H7 (cell line): ENCODE results near the gene MYLIP. TPM values are rescaled to one million over a fixed set of nuclear protein-coding genes. Genes with fewer than 3 reads are reported as not detected.

Experiments used
- DNase-seq: peaks from one replicate; pipeline ENCODE4 v3.0.0; 2012
- H3K27me3 ChIP-seq: 2 replicates; pipeline ENCODE4 v1.6.0; 2011; ENCODE audit warnings: mild to moderate bottlenecking, low read length; ENCODE audit not compliant: control insufficient read depth, insufficient read depth
- H3K36me3 ChIP-seq: replicated peaks from 2 replicates; pipeline ENCODE4 v1.5.1; 2011; ENCODE audit warnings: low read length; ENCODE audit not compliant: control insufficient read depth, insufficient read depth
- H3K4me3 ChIP-seq: 2 replicates; pipeline ENCODE4 v1.5.1; 2011; ENCODE audit warnings: low read depth, mild to moderate bottlenecking, control low read depth, low read length, moderate library complexity; ENCODE audit not compliant: insufficient read depth
- total RNA-seq: library from RNA; depleted of rRNA; stranded (reverse); fragments of >200 nt; shearing (Covaris generic); gene quantifications from 2 replicates; pipeline ENCODE4 v1.2.3, GENCODE V29; 2014

The MYLIP gene
- total RNA-seq, 1 experiment from 2014 or later = 10.6 TPM

DNA sequence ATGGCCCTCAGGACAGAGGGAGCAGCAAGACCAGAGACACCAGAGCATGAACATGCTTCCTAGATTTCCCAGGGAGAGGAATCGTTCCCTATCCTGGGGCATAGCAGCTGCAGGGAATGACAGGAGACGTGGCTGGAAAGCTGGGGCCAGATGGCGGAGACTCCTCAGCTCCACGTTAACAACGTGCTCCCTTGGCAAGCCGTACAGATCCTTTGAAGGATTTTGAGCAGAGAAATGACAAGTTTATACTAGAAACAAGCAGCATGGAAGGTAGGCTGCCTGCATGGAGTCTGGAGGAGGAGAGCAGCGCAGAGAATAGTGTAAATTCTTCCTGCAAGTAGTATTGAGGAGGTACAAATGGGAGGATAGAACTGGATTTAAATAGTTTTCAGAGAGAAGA, 11.7 kb downstream of the MYLIP start:
- Histone ChIP-seq H3K27me3 (no peaks in the 10 kb centered on the region), H3K36me3 (peaks cover 23% of the 10 kb centered on the region), H3K4me3 (no peak overlapping the region)
- DNase-seq = no peak

GRCh38 chr6:16141514-16141913, 12.6 kb downstream of the MYLIP start:
- Histone ChIP-seq H3K4me3 (no peak overlapping the region), H3K27me3 (no peaks in the 10 kb centered on the region), H3K36me3 (peaks cover 29% of the 10 kb centered on the region)
- DNase-seq = no peak

GRCh38 chr6:16145038-16145437, 16.2 kb downstream of the MYLIP start:
- DNase-seq = no peak
- peaks cover 29% of the 10 kb centered on the region for H3K36me3 ChIP-seq
- H3K4me3 ChIP-seq = no peak overlapping the region
- no peaks in the 10 kb centered on the region for H3K27me3 ChIP-seq

DNA sequence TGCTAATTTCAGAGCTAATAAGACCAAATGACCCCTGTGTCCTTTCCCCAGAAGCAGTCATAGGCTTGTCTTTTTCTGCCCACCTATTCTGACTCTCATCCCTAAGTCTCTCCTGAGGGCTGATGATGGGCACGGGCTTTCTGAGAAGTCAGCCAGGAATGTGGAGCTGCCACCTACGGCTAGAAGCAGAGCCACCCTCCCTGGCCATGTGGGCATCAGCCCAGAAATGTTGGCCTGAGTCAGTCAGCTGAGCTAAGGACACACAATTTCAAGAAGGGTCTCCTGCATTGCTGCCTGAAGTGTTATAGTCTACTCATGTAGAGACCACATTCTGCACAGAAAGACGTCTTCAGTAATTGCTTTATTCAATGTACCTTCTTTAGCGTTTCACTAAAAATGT, 17.1 kb downstream of the MYLIP start:
- no peak for DNase-seq
- H3K4me3 ChIP-seq = no peak overlapping the region
- H3K27me3 ChIP-seq = no peaks in the 10 kb centered on the region
- peaks cover 29% of the 10 kb centered on the region for H3K36me3 ChIP-seq

- DNase-seq = no peak
- Histone ChIP-seq H3K36me3 (peaks cover 28% of the 10 kb centered on the region), H3K4me3 (no peak overlapping the region), H3K27me3 (no peaks in the 10 kb centered on the region)
Observed at GRCh38 chr6:16146527-16146955, 17.7 kb downstream of the MYLIP start.

- H3K27me3 ChIP-seq = no peaks in the 10 kb centered on the region
- H3K4me3 ChIP-seq = no peak overlapping the region
- DNase-seq = no peak
- peaks cover 18% of the 10 kb centered on the region for H3K36me3 ChIP-seq
Observed at GRCh38 chr6:16148498-16148897, 19.6 kb downstream of the MYLIP start.

DNA sequence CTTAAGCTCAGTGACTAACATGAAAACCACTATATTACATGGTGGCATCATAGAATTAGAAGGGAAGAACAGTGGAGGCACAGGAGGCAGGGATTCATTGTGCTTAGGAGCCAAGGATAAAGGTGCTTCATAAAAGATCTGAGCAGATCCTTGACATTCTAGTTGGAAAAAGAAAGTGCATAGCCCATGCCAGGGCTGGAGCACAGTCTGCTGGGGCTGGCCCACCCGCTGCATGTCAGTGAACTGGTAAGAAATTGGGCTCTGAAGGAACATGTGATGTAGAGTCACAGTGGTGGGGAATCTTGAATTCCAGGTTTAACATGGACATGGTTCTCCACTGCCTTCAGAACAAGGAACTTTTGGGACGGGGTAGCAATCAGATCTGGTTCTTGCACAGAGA, 20.4 kb downstream of the MYLIP start:
- DNase-seq = no peak
- H3K4me3 ChIP-seq = no peak overlapping the region
- H3K27me3 ChIP-seq = no peaks in the 10 kb centered on the region
- peaks cover 14% of the 10 kb centered on the region for H3K36me3 ChIP-seq

DNA sequence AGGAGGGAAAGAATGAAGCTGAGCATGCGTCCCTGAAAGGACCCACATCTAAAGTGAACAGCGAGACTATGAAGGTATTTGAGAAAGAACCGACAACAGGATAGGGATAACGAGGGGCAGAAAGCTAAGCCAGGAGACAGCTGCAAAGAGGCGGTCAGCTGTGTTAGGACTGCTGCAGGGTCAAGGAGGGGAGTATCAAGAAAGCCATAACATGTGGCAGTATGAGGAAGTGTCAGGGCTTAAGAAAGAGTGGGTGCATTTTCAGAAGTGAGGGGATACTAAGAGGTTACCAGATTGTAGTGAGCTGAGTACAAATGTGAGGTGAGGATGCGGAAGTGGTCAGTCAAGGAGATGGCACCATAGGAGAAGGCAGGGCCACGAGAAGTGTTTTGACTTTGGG, 21.2 kb downstream of the MYLIP start:
- DNase-seq = no peak
- Histone ChIP-seq H3K27me3 (no peaks in the 10 kb centered on the region), H3K4me3 (no peak overlapping the region), H3K36me3 (peaks cover 9% of the 10 kb centered on the region)

DNA sequence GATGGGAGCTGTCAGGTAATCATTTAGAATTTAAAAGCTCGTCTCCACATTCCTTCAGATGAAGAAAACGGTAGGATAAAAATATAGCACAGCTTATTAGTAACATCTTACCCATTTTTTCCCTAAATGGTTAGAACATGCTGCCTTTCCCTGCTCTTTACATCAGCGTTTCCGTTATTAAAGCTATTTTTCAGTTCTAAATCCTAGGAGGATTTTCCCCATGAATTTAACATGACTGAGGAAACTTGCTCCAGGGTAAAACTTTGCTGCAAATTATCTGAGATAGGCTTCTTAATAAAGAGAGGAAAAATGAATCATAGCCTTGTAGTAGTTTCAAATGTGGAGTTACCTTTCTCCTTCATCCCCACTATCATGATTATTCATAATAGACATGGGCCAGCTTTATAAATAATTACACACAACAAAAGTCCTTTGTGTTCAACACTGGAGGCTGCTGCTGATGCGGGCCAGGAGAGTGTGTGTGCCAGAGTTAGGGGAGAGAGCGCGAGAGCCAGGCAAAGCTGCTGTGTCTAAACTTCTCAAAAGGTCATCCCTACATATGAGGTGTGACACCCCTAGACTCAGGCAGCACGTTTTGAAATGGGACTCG, 24.4 kb downstream of the MYLIP start:
- H3K4me3 ChIP-seq = no peak overlapping the region
- no peaks in the 10 kb centered on the region for H3K27me3 ChIP-seq
- DNase-seq = no peak
- H3K36me3 ChIP-seq = no peaks in the 10 kb centered on the region; the same call in 1 of the 2 replicates

GRCh38 chr6:16154904-16155303, 26.0 kb downstream of the MYLIP start:
- no peaks in the 10 kb centered on the region; the same call in 1 of the 2 replicates for H3K27me3 ChIP-seq
- no peak overlapping the region for H3K4me3 ChIP-seq
- H3K36me3 ChIP-seq = no peaks in the 10 kb centered on the region; the same call in 1 of the 2 replicates
- no peak for DNase-seq

GRCh38 chr6:16157492-16157891, 28.6 kb downstream of the MYLIP start:
- no peaks in the 10 kb centered on the region; the same call in 1 of the 2 replicates for H3K27me3 ChIP-seq
- no peak for DNase-seq
- H3K36me3 ChIP-seq = no peaks in the 10 kb centered on the region
- H3K4me3 ChIP-seq = no peak overlapping the region

DNA sequence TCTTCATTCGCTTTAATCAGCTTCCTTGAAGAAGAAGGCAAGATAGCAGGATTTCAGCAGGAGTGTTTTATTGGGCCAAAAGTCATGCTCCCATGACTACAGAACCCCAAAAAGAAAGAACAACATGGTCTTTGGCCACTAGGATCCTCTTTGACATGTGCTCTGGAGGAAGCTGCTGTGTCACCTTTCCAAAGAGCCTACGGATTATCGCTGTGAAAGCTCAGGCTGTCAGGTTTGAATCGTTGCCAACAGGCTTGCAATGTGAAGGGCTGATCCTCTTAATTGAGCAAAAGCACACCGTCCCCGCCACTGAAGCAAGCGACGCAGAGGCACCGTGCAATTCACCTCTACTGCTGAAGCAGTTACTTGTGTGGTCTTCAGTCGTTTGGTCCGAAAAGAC, 29.0 kb downstream of the MYLIP start:
- Histone ChIP-seq H3K36me3 (no peaks in the 10 kb centered on the region), H3K4me3 (no peak overlapping the region), H3K27me3 (no peaks in the 10 kb centered on the region; the same call in 1 of the 2 replicates)
- no peak for DNase-seq

DNA sequence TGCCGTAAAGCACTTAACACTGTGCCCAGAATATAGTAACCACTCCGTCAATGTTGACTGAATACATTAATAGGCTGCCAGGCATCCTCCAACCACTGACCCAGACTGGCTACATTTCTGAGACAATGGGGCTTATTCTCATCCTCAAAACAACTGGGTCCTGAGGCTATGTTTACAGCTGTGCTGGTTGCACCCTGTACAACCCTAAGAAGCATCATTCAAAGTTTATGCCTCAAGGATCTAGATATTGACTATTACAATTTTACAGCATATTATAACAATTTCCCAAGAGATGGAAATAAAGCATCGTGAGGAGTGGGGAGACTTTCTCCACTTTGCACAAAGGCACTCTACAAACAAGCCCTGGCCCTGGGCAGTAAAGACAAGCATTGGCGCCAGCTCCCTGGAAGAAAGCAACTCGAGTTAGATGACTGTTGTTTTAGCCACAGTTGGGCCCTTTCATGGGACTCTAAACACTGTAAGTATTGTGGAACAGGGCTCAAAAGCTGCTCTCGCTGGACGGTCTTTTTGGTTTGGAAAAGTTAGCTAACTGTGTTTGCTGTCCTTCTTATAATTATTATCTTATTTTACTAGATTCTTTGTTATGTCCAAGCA, 30.2 kb downstream of the MYLIP start:
- H3K27me3 ChIP-seq = no peaks in the 10 kb centered on the region; the same call in 1 of the 2 replicates
- no peak for DNase-seq
- no peaks in the 10 kb centered on the region for H3K36me3 ChIP-seq
- no peak overlapping the region for H3K4me3 ChIP-seq

DNA sequence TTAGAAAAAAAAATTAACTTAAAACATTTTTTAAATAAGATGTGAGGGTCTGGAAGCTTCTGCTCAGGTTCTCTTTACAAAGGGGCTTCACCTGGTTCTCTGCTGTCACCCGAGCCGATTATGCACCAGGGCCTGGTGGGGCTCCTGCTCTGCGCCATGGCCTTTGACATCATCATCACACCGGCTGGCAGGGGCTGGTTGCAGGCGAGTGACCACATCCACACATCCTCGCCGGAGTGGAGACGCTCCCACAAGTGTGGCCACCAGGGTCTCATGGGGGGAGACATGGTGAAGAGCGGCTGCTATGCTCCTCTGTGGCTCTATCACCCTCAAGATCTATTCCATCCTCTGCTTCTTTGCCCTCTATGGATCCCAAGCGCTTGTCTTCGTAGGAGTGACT, 31.9 kb downstream of the MYLIP start:
- no peak for DNase-seq
- H3K4me3 ChIP-seq = no peak overlapping the region
- no peaks in the 10 kb centered on the region for H3K36me3 ChIP-seq
- H3K27me3 ChIP-seq = no peaks in the 10 kb centered on the region; the same call in 1 of the 2 replicates

DNA sequence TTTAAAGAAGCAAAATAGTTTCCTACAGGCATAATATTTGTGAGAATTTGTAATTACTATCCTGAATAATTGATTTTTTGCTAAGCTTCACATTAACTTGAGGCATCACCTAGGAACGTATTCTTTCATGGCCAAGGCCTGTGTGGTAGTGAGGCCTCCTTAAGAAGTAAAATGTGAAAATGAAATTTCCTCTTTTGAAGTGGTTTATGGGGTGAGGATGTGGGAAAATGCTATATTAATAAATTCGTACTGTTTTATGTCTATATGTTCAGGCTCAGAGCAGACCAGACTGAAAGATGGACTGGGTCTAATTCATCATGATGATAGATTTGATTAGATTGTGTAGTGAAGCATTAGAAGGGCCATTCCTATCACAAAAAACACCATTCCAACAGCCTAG, 33.1 kb downstream of the MYLIP start:
- Histone ChIP-seq H3K36me3 (no peaks in the 10 kb centered on the region), H3K27me3 (no peaks in the 10 kb centered on the region; the same call in 1 of the 2 replicates), H3K4me3 (no peak overlapping the region)
- no peak for DNase-seq
